Body of pancreas (tissue), 4 donors: ENCODE measurements around the gene APPBP2.

Experiments
- POLR2A ChIP-seq, 3 donors: fragments of 450-650 bp; IDR thresholded peaks; one replicate each; pipeline ENCODE4 v1.6.1; 2016; ENCODE audit warnings: antibody characterized with exemption in 3 of 3, mild to moderate bottlenecking in 2 of 3
- TF ChIP-seq, protein P1 (sequence below), 7 experiments: fragments of 450-650 bp in 4 of 7; fragments of 200-600 bp in 3 of 7; sonication (generic) in 3 of 7; IDR thresholded peaks; one replicate each; pipeline ENCODE4 v1.5.1; 2016 to 2019; ENCODE audit warnings: antibody characterized with exemption in 7 of 7

- no peak for TF ChIP-seq POLR2A (IDR thresholded peaks at IDR 0.05)
- TF ChIP-seq, protein P1, sequence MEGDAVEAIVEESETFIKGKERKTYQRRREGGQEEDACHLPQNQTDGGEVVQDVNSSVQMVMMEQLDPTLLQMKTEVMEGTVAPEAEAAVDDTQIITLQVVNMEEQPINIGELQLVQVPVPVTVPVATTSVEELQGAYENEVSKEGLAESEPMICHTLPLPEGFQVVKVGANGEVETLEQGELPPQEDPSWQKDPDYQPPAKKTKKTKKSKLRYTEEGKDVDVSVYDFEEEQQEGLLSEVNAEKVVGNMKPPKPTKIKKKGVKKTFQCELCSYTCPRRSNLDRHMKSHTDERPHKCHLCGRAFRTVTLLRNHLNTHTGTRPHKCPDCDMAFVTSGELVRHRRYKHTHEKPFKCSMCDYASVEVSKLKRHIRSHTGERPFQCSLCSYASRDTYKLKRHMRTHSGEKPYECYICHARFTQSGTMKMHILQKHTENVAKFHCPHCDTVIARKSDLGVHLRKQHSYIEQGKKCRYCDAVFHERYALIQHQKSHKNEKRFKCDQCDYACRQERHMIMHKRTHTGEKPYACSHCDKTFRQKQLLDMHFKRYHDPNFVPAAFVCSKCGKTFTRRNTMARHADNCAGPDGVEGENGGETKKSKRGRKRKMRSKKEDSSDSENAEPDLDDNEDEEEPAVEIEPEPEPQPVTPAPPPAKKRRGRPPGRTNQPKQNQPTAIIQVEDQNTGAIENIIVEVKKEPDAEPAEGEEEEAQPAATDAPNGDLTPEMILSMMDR (IDR thresholded peaks at IDR 0.05) = no peak
Measured at GRCh38 chr17:60527701-60528100, 1.7 kb upstream of the APPBP2 start.
